HepG2 (cell line): Measurements from ENCODE around the gene EXOC7. TPM values are rescaled to one million over a fixed set of nuclear protein-coding genes. Genes with fewer than 3 reads are reported as not detected.

ENCODE experiments used
- AGO2 ChIP-seq: fragments of 200-400 bp; formaldehyde crosslinking; optimal IDR thresholded peaks from 2 replicates; pipeline ENCODE3; 2017; ENCODE audit warnings: mild to moderate bottlenecking, low read depth, low read length, moderate library complexity
- BRF2 ChIP-seq: sonication (generic); formaldehyde crosslinking; IDR thresholded peaks from 2 replicates; pipeline ENCODE4 v1.8.1; 2022; ENCODE audit warnings: mild to moderate bottlenecking, missing genetic modification reagents
- E2F2 ChIP-seq: sonication (generic); formaldehyde crosslinking; IDR thresholded peaks from 2 replicates; pipeline ENCODE4 v1.4.0; 2020; ENCODE audit warnings: missing genetic modification reagents, borderline replicate concordance
- ELF1 ChIP-seq: sonication (generic); formaldehyde crosslinking; IDR thresholded peaks from 2 replicates; pipeline ENCODE4 v1.4.0; 2020; ENCODE audit warnings: missing genetic modification reagents
- FOXA3 ChIP-seq: IDR thresholded peaks from 2 replicates; pipeline ENCODE4 v1.6.1; 2016; ENCODE audit warnings: missing genetic modification reagents, missing compliant biosample characterization
- GATA4 ChIP-seq: sonication (generic); IDR thresholded peaks from 2 replicates; pipeline ENCODE4 v1.6.1; 2016; ENCODE audit warnings: antibody characterized with exemption, low read depth, borderline replicate concordance
- LCORL ChIP-seq, 2 experiments: fragments of 450-650 bp in 1 of 2; sonication (generic) in 1 of 2; formaldehyde crosslinking in 1 of 2; IDR thresholded peaks; 2 replicates each; pipeline versions ENCODE4 v1.5.0 to v1.6.1; 2017 to 2020; ENCODE audit warnings: antibody characterized with exemption in 1 of 2, missing genetic modification reagents in 1 of 2
- MAF1 ChIP-seq: sonication (generic); formaldehyde crosslinking; IDR thresholded peaks from 2 replicates; pipeline ENCODE4 v1.5.0; 2020; ENCODE audit warnings: missing genetic modification reagents, borderline replicate concordance
- SETDB1 ChIP-seq: sonication (generic); formaldehyde crosslinking; IDR thresholded peaks from 2 replicates; pipeline ENCODE4 v1.5.1; 2020; ENCODE audit warnings: missing genetic modification reagents, mild to moderate bottlenecking, borderline replicate concordance
- TFAP4 ChIP-seq: sonication (generic); IDR thresholded peaks from 2 replicates; pipeline ENCODE4 v1.6.1; 2016; ENCODE audit warnings: low read depth, borderline replicate concordance
- TIGD3 ChIP-seq: sonication (generic); formaldehyde crosslinking; IDR thresholded peaks from 2 replicates; pipeline ENCODE4 v1.5.1; 2020; ENCODE audit warnings: mild to moderate bottlenecking, missing genetic modification reagents, borderline replicate concordance
- ZNF136 ChIP-seq: sonication (generic); formaldehyde crosslinking; IDR thresholded peaks from 2 replicates; pipeline ENCODE4 v1.8.1; 2022; ENCODE audit warnings: low read depth, mild to moderate bottlenecking, moderate library complexity, missing genetic modification reagents
- ZNF142 ChIP-seq: sonication (generic); formaldehyde crosslinking; IDR thresholded peaks from 2 replicates; pipeline ENCODE4 v1.4.0; 2020; ENCODE audit warnings: missing genetic modification reagents
- ZNF224 ChIP-seq: sonication (generic); formaldehyde crosslinking; IDR thresholded peaks from 2 replicates; pipeline ENCODE4 v1.5.0; 2020; ENCODE audit warnings: mild to moderate bottlenecking, missing genetic modification reagents
- ZNF234 ChIP-seq: sonication (generic); formaldehyde crosslinking; conservative IDR thresholded peaks from 2 replicates; pipeline ENCODE4 v1.5.1; 2020; ENCODE audit warnings: mild to moderate bottlenecking, missing genetic modification reagents
- ZNF629 ChIP-seq: sonication (generic); formaldehyde crosslinking; conservative IDR thresholded peaks from 2 replicates; pipeline ENCODE4 v1.5.0; 2020; ENCODE audit warnings: missing genetic modification reagents
- ZNF670 ChIP-seq: sonication (generic); formaldehyde crosslinking; IDR thresholded peaks from 2 replicates; pipeline ENCODE4 v1.8.0; 2022; ENCODE audit warnings: mild to moderate bottlenecking, missing genetic modification reagents, borderline replicate concordance
- ZSCAN29 ChIP-seq: sonication (generic); formaldehyde crosslinking; conservative IDR thresholded peaks from 2 replicates; pipeline ENCODE4 v1.4.0; 2020; ENCODE audit warnings: mild to moderate bottlenecking, missing genetic modification reagents
- polyA plus RNA-seq, 8 experiments: library from polyadenylated mRNA; depleted of rRNA in 3 of 8; stranded (reverse) in 7 of 8; unstranded in 1 of 8; fragments of >200 nt; fragmentation: Illumina TruSeq in 4 of 8; extraction: Trizol in 4 of 8; gene quantifications; 2 replicates each; pipeline versions ENCODE4 v1.2.1 to v1.2.3, GENCODE V29; 2011 to 2016; ENCODE audit warnings: low read depth in 4 of 8, missing spikeins in 1 of 8, mixed read lengths in 1 of 8; ENCODE audit not compliant: insufficient read depth in 1 of 8
- total RNA-seq, 5 experiments: library from RNA; depleted of rRNA; stranded (reverse); fragments of >200 nt; fragmentation: Illumina TruSeq; extraction: Trizol; gene quantifications; 2 replicates each; pipeline ENCODE4 v1.2.3, GENCODE V29; 2016; ENCODE audit warnings: low read depth in 1 of 5

EXOC7 gene
- total and polyA plus RNA-seq, 2 of the 13 experiments (the other 11 are each of a cell fraction or from before 2014, with no cell fraction given) = 86.9 to 116 TPM

GRCh38 chr17:76072148-76072858, 31.3 kb downstream of the EXOC7 start, which contains the start of gene SRP68 (continued):
- TF ChIP-seq ELF1 (CRISPR knock-in tag) (peak; percentile 68; the same call in 1 of the 2 replicates), ZNF142 (CRISPR knock-in tag) (peak; percentile 5; the same call in 1 of the 2 replicates), TIGD3 (CRISPR knock-in tag) (no peak), TFAP4 (peak; percentile 44; the same call in 1 of the 2 replicates), LCORL (IDR thresholded peaks at IDR 0.05) (no peak), LCORL (CRISPR knock-in tag; IDR thresholded peaks at IDR 0.05) (peak; percentile 61; the same call in 1 of the 2 replicates), FOXA3 (CRISPR knock-in tag) (peak; percentile 75), ZNF670 (CRISPR knock-in tag) (peak; percentile 86; the same call in 1 of the 2 replicates), ZNF234 (CRISPR knock-in tag) (0 out of 2 replicates have a peak, but pooled peaks have one; percentile 88), SETDB1 (no peak), MAF1 (CRISPR knock-in tag) (no peak), ZNF136 (CRISPR knock-in tag) (peak; percentile 98; the same call in 1 of the 2 replicates), ZSCAN29 (no peak; the same call in 1 of the 2 replicates), BRF2 (peak; percentile 89), ZNF224 (CRISPR knock-in tag) (peak; percentile 99), GATA4 (peak; percentile 40; the same call in 1 of the 2 replicates), ZNF629 (CRISPR knock-in tag) (0 out of 2 replicates have a peak, but pooled peaks have one; percentile 28), E2F2 (CRISPR knock-in tag) (no peak), AGO2 (peak; percentile 84)
